Omental fat pad (tissue), 4 donors: Measurements from ENCODE around the gene TTC39A. TPM values are rescaled to one million over a fixed set of nuclear protein-coding genes. Genes with fewer than 3 reads are reported as not detected.

ENCODE experiments used
- ATAC-seq: fragments of 150-250 bp; one replicate; pipeline ENCODE4 v1.9.1; 2016; ENCODE audit warnings: mild to moderate bottlenecking, moderate library complexity; ENCODE audit not compliant: low FRiP score
- DNase-seq: peaks from one replicate; pipeline ENCODE4 v3.0.0-alpha.2; 2019; ENCODE audit warnings: low spot score
- total RNA-seq, 4 donors: library from RNA; depleted of rRNA; stranded (reverse); fragments of >200 nt; gene quantifications; one replicate each; pipeline ENCODE4 v1.1.0, GENCODE V29; 2016
- TF ChIP-seq, protein P1 (sequence below), 3 donors: fragments of 450-650 bp; IDR thresholded peaks; one replicate each; pipeline ENCODE4 v1.5.1; 2016 to 2017; ENCODE audit warnings: antibody characterized with exemption in 3 of 3, mild to moderate bottlenecking in 3 of 3, moderate library complexity in 2 of 3

TTC39A gene
- total RNA-seq, 4 donors from 2014 or later: 0.56 to 2.4 (median 1.7) TPM

DNA sequence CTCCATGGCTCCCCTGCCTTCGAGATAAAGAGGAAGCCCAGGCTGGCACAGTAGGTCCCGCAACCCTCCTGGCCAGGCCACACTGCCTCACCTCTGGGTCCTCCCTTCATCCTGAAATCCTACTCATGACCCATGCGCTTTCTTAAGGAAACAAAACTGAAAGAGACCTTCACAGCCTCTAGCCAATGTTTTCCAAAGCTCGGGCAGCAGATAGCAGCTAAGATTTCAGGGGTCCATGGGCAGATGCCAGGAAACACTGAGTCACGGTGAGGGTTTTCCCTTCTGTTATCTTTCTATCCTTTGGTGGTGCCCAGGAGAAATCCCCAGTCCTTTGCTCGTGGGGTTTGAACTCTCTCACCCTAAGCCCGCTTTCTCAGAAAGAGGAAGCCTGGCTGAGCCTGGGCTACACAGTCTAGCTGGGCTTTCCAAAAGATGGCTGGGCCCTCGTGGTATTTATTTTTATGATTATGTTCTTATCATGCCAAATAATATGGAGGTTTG lies 26.6 kb downstream of the TTC39A start:
- DNase-seq: no peak
- peak; percentile 80 for ATAC-seq
- TF ChIP-seq, protein P1, sequence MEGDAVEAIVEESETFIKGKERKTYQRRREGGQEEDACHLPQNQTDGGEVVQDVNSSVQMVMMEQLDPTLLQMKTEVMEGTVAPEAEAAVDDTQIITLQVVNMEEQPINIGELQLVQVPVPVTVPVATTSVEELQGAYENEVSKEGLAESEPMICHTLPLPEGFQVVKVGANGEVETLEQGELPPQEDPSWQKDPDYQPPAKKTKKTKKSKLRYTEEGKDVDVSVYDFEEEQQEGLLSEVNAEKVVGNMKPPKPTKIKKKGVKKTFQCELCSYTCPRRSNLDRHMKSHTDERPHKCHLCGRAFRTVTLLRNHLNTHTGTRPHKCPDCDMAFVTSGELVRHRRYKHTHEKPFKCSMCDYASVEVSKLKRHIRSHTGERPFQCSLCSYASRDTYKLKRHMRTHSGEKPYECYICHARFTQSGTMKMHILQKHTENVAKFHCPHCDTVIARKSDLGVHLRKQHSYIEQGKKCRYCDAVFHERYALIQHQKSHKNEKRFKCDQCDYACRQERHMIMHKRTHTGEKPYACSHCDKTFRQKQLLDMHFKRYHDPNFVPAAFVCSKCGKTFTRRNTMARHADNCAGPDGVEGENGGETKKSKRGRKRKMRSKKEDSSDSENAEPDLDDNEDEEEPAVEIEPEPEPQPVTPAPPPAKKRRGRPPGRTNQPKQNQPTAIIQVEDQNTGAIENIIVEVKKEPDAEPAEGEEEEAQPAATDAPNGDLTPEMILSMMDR (IDR thresholded peaks at IDR 0.05): no peak

GRCh38 chr1:51303315-51303714 lies 27.0 kb downstream of the TTC39A start:
- ATAC-seq (no peak), DNase-seq (no peak)
- TF ChIP-seq, protein P1 (IDR thresholded peaks at IDR 0.05): no peak

GRCh38 chr1:51302746-51303145 lies 27.6 kb downstream of the TTC39A start:
- ATAC-seq (no peak), DNase-seq (no peak)
- TF ChIP-seq, protein P1 (IDR thresholded peaks at IDR 0.05): no peak

DNA sequence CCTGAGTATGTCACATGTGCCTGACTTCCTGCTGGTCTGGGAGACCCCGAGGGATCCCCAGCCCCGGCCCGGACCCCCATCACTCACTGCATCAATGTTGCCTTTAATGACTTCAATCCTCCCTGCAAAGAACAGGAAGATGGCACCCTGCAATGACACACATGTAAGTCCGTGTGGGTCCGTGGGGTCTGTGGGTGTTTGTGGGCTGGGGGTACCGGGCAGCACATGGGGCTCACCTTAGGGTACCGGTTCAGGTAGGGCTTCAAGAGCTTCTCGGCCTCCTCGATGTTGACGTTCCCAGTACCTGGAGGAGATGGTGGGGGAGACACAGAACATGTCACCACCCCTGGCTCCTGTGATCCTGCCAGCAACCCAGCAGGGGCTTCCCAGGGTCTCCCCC lies 28.1 kb downstream of the TTC39A start:
- DNase-seq (no peak), ATAC-seq (no peak)
- TF ChIP-seq, protein P1 (IDR thresholded peaks at IDR 0.05): no peak

- no peak for ATAC-seq
- DNase-seq: no peak
- TF ChIP-seq, protein P1 (IDR thresholded peaks at IDR 0.05): no peak
Observed at GRCh38 chr1:51301844-51302162, 28.6 kb downstream of the TTC39A start.

- no peak for DNase-seq
- TF ChIP-seq, protein P1 (IDR thresholded peaks at IDR 0.05): no peak
- no peak for ATAC-seq
Observed at GRCh38 chr1:51301152-51301843, 29.1 kb downstream of the TTC39A start.

GRCh38 chr1:51299981-51300670 lies 30.2 kb downstream of the TTC39A start:
- DNase-seq: no peak
- TF ChIP-seq, protein P1 (IDR thresholded peaks at IDR 0.05): no peak
- ATAC-seq: no peak
